Measurements from ENCODE around the gene MPC1. TPM values are rescaled to one million over a fixed set of nuclear protein-coding genes. Genes with fewer than 3 reads are reported as not detected.
"Not testable (repeated sequence)": the region's sequence is repeated elsewhere in the genome, so short reads cannot be mapped to it uniquely, and the experiment has no call there.

MPC1 gene
- total and polyA plus RNA-seq, 11 donors = 213 to 796 (median 542) TPM

DNA sequence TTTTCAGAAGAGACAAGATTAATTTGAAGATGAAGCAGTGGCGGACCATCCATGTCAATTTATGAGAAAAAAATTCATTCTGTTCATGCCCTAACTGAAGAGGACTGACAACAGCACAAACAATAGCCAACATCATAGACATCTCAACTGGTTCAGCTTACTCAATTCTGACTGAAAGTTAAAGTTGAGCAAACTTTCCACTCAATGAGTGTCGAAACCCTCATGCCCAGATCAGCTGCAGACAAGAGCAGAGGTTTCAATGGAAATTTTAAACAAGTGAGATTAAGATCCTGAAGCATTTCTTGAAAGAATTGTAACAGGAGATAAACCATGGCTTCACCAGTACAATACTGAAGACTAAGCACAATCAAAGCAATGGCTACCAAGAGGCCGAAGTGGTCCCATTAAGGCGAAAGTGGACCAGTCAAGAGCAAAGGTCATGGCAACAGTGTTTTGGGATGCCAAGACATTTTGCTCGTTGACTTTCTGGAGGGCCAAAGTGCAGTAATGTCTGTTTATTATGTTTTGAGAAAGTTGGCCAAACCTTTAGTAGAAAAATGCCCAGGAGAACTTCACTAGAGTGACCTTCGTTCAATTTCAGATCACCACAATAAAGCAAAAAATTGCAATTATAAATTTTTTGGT is 34.3 kb downstream of the MPC1 start:
- peaks cover 0 to 16% (median 0%) of the 10 kb centered on the region in 12 donors for H3K9me3 ChIP-seq
- no peak for DNase-seq
- 87 to 90% (median 88%) methylated on average over 6 of the region's 6 CpGs for WGBS, 4 donors
- no peak overlapping the region for H3K4me3 ChIP-seq
- TF ChIP-seq, protein P1, sequence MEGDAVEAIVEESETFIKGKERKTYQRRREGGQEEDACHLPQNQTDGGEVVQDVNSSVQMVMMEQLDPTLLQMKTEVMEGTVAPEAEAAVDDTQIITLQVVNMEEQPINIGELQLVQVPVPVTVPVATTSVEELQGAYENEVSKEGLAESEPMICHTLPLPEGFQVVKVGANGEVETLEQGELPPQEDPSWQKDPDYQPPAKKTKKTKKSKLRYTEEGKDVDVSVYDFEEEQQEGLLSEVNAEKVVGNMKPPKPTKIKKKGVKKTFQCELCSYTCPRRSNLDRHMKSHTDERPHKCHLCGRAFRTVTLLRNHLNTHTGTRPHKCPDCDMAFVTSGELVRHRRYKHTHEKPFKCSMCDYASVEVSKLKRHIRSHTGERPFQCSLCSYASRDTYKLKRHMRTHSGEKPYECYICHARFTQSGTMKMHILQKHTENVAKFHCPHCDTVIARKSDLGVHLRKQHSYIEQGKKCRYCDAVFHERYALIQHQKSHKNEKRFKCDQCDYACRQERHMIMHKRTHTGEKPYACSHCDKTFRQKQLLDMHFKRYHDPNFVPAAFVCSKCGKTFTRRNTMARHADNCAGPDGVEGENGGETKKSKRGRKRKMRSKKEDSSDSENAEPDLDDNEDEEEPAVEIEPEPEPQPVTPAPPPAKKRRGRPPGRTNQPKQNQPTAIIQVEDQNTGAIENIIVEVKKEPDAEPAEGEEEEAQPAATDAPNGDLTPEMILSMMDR (IDR thresholded peaks at IDR 0.05) = no peak
- no peak for TF ChIP-seq POLR2A (IDR thresholded peaks at IDR 0.05)
- no peaks in the 10 kb centered on the region for H3K27me3 ChIP-seq
- H3K36me3 ChIP-seq = no peaks in the 10 kb centered on the region
- H3K4me1 ChIP-seq = peaks cover 0 to 10% (median 2%) of the 10 kb centered on the region in 12 donors
- no peak for ATAC-seq
- intact Hi-C loops (cut with DNase I) = no loop called here
- H3K27ac ChIP-seq = no peak overlapping the region

DNA sequence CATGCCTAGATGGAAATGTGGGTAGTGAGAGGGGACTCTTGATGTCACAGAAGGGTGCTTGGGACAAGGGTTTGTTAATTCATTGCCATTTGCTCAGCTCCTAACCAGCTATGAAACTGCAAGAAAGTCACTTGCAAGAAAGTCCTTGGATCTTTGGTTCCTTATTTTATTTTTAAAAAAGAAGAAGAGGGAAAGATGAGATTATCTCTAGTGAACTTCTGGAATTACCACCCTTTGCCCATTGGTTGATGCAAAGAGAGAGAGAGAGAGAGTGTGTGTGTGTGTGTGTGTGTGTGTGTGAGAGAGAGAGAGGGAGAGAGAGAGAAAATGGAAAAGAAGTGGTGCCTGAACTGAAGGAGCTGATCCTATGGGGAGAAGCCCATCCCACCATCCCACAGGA is 35.8 kb downstream of the MPC1 start:
- ATAC-seq (no peak), DNase-seq (no peak)
- Histone ChIP-seq H3K9me3 (peaks cover 0 to 16% (median 0%) of the 10 kb centered on the region in 12 donors), H3K4me3 (no peak overlapping the region), H3K27ac (no peak overlapping the region), H3K27me3 (no peaks in the 10 kb centered on the region), H3K36me3 (no peaks in the 10 kb centered on the region), H3K4me1 (peaks cover 0 to 18% (median 7%) of the 10 kb centered on the region in 12 donors)
- TF ChIP-seq POLR2A (IDR thresholded peaks at IDR 0.05) = no peak
- TF ChIP-seq, protein P1 (IDR thresholded peaks at IDR 0.05) = no peak
- intact Hi-C loops (cut with DNase I) = no loop called here

DNA sequence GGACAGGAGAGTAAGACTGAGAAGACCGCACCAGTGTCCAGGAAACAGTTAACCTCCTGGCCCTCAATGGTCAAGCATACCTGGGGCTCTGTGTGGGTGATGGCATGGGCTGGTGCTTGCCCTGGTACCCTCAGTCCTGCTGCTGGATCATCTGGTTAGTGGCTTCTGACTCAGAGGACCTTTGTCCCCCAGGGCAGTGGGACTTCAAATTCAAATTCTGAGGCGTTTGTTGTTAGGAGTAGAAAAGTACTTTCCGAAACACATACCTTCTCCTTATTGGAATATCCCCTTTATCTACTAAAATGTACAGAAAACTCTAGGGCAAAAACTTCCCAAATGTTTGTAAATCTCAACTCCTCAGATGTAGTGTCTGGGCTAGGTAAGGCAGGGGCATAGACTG is 36.3 kb downstream of the MPC1 start:
- intact Hi-C loops (cut with DNase I) = no loop called here
- WGBS, 4 donors = 85 to 91% (median 88%) methylated on average over 3 of the region's 3 CpGs
- H3K27ac ChIP-seq = no peak overlapping the region
- peaks cover 0 to 16% (median 0%) of the 10 kb centered on the region in 12 donors for H3K9me3 ChIP-seq
- peaks cover 0 to 20% (median 10%) of the 10 kb centered on the region in 12 donors for H3K4me1 ChIP-seq
- no peak overlapping the region for H3K4me3 ChIP-seq
- TF ChIP-seq, protein P1 (IDR thresholded peaks at IDR 0.05) = no peak
- TF ChIP-seq POLR2A (IDR thresholded peaks at IDR 0.05) = no peak
- ATAC-seq (no peak), DNase-seq (no peak)
- H3K36me3 ChIP-seq = no peaks in the 10 kb centered on the region
- no peaks in the 10 kb centered on the region for H3K27me3 ChIP-seq

DNA sequence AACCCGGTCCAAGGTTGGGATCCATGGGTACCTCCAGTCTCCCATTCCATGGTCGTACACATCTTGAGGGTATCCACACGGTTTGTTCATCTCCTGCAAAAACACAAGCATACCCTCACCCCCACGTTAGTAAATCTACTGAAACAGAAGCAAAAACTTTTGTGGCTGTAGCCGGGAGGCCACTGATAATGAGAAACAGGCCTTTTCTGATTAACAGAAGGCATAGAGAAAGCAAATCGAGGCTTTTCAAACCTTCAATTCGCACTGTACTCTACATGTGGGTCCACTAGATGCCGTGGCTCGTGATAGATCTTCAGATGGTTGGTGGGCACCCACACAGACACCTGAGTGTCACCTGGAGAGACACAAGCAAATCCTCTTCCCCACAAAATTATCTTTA is 37.1 kb downstream of the MPC1 start:
- DNase-seq; intact Hi-C loops (cut with DNase I); H3K4me3 ChIP-seq; H3K27ac ChIP-seq; H3K27me3 ChIP-seq; H3K36me3 ChIP-seq; ATAC-seq: not testable (repeated sequence)
- WGBS, 4 donors = 82 to 89% (median 84%) methylated on average over 9 of the region's 9 CpGs
- peaks cover 0 to 14% (median 0%) of the 10 kb centered on the region in 12 donors for H3K9me3 ChIP-seq
- H3K4me1 ChIP-seq = peaks cover 0 to 28% (median 18%) of the 10 kb centered on the region in 12 donors

DNA sequence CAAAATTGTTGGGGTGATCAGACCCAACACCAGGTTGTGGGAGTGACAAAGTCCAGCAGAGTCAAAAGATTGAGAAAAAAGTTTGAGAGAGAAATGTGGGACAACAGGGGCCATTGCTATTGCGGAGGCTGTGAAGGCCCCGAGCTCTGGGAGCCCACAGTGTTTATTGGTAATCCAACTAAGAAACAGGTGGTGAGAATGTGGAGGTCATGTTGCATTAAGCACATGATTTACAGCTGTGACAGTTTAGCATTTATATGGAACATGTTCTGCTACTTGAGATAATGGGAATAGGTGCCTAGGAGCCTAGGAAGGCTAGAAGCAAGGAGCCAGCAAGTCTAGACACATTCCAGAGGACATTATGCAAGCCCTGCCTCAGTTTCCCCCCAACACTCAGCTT is 37.8 kb downstream of the MPC1 start:
- H3K27ac ChIP-seq, DNase-seq, H3K36me3 ChIP-seq, H3K4me3 ChIP-seq, H3K9me3 ChIP-seq, H3K27me3 ChIP-seq, ATAC-seq: not testable (repeated sequence)
- WGBS, 4 donors = 93 to 98% (median 95%) methylated on average over 2 of the region's 2 CpGs
- peaks cover 0 to 36% (median 24%) of the 10 kb centered on the region in 12 donors for H3K4me1 ChIP-seq
- intact Hi-C loops (cut with DNase I) = loop anchor here in 4 of 10 donors (5.0 kb wide), 1 partner anchor 37 kb away; the partner anchor contains the start of gene MPC1 (in 4 of the 4)

Data from heart left ventricle (tissue), 16 donors.